HG02852 (cell line): Measurements from ENCODE around the gene MAP3K7.

Source experiments
- ATAC-seq: cut with Tn5 transposase; IDR thresholded peaks from one replicate; pipeline ENCODE4 v1.9.1; 2021; ENCODE audit warnings: mild to moderate bottlenecking, moderate library complexity; ENCODE audit not compliant: unreplicated experiment

The MAP3K7 gene

GRCh38 chr6:90485635-90486277 is 101.1 kb downstream of the MAP3K7 start:
- ATAC-seq, result no peak

- ATAC-seq, result no peak
These were observed 102.0 kb downstream of the MAP3K7 start for GRCh38 chr6:90484903-90485302.

GRCh38 chr6:90484385-90484784 is 102.5 kb downstream of the MAP3K7 start:
- ATAC-seq, result no peak

GRCh38 chr6:90483956-90484355 is 102.9 kb downstream of the MAP3K7 start:
- ATAC-seq, result no peak

GRCh38 chr6:90483116-90483839 is 103.6 kb downstream of the MAP3K7 start:
- ATAC-seq, result no peak

GRCh38 chr6:90480666-90481065 is 106.2 kb downstream of the MAP3K7 start:
- ATAC-seq, result no peak

GRCh38 chr6:90479603-90479926 is 107.3 kb downstream of the MAP3K7 start:
- no peak for ATAC-seq

GRCh38 chr6:90478789-90479602 is 107.9 kb downstream of the MAP3K7 start:
- peak; percentile 85 for ATAC-seq

- no peak for ATAC-seq
These were observed 108.6 kb downstream of the MAP3K7 start for GRCh38 chr6:90478278-90478677.

GRCh38 chr6:90477366-90477765 is 109.5 kb downstream of the MAP3K7 start:
- no peak for ATAC-seq

GRCh38 chr6:90472716-90473115 is 114.2 kb downstream of the MAP3K7 start:
- ATAC-seq, result no peak

GRCh38 chr6:90471263-90471662 is 115.6 kb downstream of the MAP3K7 start:
- ATAC-seq, result no peak

- ATAC-seq, result no peak
These were observed 117.0 kb downstream of the MAP3K7 start for GRCh38 chr6:90469906-90470305.

GRCh38 chr6:90468859-90469258 is 118.0 kb downstream of the MAP3K7 start:
- no peak for ATAC-seq

GRCh38 chr6:90468080-90468479 is 118.8 kb downstream of the MAP3K7 start:
- no peak for ATAC-seq

GRCh38 chr6:90467546-90467945 is 119.3 kb downstream of the MAP3K7 start:
- no peak for ATAC-seq

- ATAC-seq, result peak; percentile 82
These were observed 120.5 kb downstream of the MAP3K7 start for GRCh38 chr6:90466154-90466940.

GRCh38 chr6:90465686-90466085 is 121.2 kb downstream of the MAP3K7 start:
- no peak for ATAC-seq

- ATAC-seq, result no peak
These were observed 122.4 kb downstream of the MAP3K7 start for GRCh38 chr6:90464507-90464906.

GRCh38 chr6:90463874-90464273 is 123.0 kb downstream of the MAP3K7 start:
- ATAC-seq, result no peak
